Measurements from ENCODE around the gene CCL26.
"Not testable (repeated sequence)": the region's sequence is repeated elsewhere in the genome, so short reads cannot be mapped to it uniquely, and the experiment has no call there.

- not testable (repeated sequence) for TF ChIP-seq EZH2phosphoT487 (IDR thresholded peaks at IDR 0.05; ENCODE audit: insufficient read depth, low read depth); EZH2 (IDR thresholded peaks at IDR 0.05; ENCODE audit: insufficient read depth, poor library complexity, severe bottlenecking)
Observed at GRCh38 chr7:75783058-75783457, 11.0 kb upstream of the CCL26 start.
